ENCODE data around the gene UBL5.
"Not testable (repeated sequence)": the region's sequence is repeated elsewhere in the genome, so short reads cannot be mapped to it uniquely, and the experiment has no call there.

UBL5 gene

DNA sequence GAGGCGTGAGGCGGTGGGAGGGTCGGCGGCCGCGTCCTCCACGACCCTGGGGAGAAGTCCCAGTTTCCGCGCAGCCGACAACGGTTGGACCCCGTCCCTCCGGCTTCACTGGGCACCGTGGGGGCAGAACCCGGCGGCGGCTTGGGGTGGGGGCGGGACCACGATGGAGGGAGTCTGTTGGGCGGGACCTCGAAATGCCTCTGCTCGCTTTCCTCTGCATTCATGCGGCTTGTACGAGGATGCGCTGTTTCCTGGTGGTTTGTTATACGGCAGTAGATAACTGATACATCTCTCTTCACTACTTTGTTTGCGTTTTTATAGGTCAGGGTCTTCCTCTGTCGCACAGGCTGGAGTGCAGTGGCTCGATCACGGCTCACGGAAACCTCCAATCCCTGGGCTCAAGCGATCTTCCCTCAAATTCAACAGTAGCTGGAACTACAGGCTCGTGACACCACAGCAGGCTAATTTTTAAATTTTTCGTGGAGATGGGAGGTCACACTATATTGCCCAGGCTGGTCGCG, 34.6 kb upstream of the UBL5 start:
- H3K9me3 Mint-ChIP-seq: no peaks in the 10 kb centered on the region
- ATAC-seq (replicated peaks): peak; percentile 28
- H3K4me3 Mint-ChIP-seq: peak overlapping the region; percentile 92 to 95
- H3K27me3 Mint-ChIP-seq: no peaks in the 10 kb centered on the region
- peaks cover 14 to 26% of the 10 kb centered on the region in 2 donors for H3K4me1 Mint-ChIP-seq (ENCODE audit: low read depth in 2 of 2)
- peak overlapping the region; percentile 95 for H3K27ac Mint-ChIP-seq
- peaks cover 17% of the 10 kb centered on the region for H3K36me3 Mint-ChIP-seq (ENCODE audit: insufficient read depth)
- peak in 1 of 3 experiments; percentile 40 for DNase-seq

DNA sequence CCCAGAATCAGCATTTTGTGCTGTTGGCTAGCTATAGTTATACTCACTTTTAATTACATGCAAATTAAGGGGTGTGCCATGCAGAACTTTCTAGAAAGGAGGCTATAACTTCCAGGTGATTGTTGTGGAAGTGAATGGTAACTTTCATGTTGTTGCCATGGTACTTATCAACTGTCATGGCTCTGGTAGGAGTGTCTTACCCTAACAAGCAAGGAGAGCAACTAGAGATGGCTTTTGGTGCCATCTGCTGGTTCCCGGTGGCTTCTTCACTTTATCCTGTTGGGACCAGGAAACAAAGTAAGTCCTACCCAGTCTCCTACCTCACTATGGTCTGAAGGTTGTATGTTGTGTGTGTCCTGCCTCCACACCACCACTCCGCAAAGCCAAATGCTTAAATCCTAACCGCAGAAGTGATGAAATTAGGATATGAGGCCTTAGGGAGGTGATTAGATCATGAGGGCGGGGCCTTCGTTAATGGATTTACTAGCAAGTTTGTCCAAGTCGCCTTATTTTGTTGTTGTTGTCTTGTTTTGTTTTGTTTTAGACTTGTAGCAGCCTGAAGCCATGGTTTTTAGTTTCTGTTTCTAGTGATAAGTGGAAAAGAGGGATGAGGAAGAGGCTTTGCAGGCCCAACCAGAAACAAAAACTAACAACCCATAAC, 31.5 kb upstream of the UBL5 start:
- DNase-seq: peak; percentile 82 to 87 (median 82)
- H3K9me3 Mint-ChIP-seq: no peaks in the 10 kb centered on the region
- H3K27me3 Mint-ChIP-seq: no peaks in the 10 kb centered on the region
- peaks cover 15% of the 10 kb centered on the region for H3K36me3 Mint-ChIP-seq (ENCODE audit: insufficient read depth)
- H3K4me3 Mint-ChIP-seq: no peak overlapping the region
- H3K4me1 Mint-ChIP-seq (ENCODE audit: low read depth in 2 of 2): peaks cover 16 to 33% of the 10 kb centered on the region in 2 donors
- no peak overlapping the region for H3K27ac Mint-ChIP-seq
- peak; percentile 60 for ATAC-seq (replicated peaks)

DNA sequence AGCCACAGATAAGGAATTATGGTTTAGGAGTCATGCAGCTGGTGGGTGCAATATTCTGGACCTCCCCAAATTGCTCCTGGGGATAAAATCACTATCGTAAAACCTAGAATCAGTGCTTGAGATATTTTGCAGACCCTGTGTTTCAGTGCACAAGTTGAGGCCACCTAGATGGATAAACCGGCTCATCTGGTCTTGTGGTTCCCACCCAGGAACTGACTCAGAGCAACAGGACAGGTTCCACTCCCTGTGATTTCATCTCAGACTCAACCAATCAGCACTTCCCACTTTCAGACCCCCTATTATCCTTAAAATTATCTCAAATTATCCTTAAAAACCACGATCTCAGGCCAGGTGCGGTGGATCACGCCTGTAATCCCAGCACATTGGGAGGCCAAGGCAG, 29.8 kb upstream of the UBL5 start:
- DNase-seq (no peak), ATAC-seq (replicated peaks) (no peak)
- no peaks in the 10 kb centered on the region for H3K27me3 Mint-ChIP-seq
- no peak overlapping the region for H3K27ac Mint-ChIP-seq
- H3K9me3 Mint-ChIP-seq: no peaks in the 10 kb centered on the region
- H3K4me3 Mint-ChIP-seq: no peak overlapping the region
- peaks cover 13 to 24% of the 10 kb centered on the region in 2 donors for H3K4me1 Mint-ChIP-seq (ENCODE audit: low read depth in 2 of 2)
- H3K36me3 Mint-ChIP-seq (ENCODE audit: insufficient read depth): peaks cover 7% of the 10 kb centered on the region

DNA sequence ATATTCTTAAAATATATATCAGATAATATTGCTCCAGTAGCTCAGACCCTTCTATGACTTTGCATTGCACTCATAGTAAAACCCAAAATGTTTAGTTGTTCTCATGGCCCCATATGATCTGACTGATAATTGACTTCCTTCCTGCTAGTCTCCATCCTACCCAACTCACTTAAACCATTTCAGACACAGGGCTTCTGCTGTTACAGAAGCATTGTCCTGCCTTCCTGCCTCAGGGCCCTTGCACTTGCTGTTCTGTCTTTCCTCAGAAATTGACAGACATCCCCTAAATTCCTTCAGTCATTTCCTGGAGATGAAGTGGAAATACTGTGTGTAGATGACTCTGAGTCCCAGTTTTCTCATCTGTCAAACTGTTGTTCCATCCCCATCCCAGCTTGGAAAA, 28.6 kb upstream of the UBL5 start:
- Mint-ChIP-seq H3K27ac (peak overlapping the region in 1 of 2 donors; percentile 1), H3K4me1 (ENCODE audit: low read depth in 2 of 2) (peaks cover 7 to 18% of the 10 kb centered on the region in 2 donors), H3K9me3 (no peaks in the 10 kb centered on the region), H3K36me3 (ENCODE audit: insufficient read depth) (peaks cover 3% of the 10 kb centered on the region), H3K4me3 (no peak overlapping the region), H3K27me3 (no peaks in the 10 kb centered on the region)
- ATAC-seq (replicated peaks) (no peak), DNase-seq (no peak)

DNA sequence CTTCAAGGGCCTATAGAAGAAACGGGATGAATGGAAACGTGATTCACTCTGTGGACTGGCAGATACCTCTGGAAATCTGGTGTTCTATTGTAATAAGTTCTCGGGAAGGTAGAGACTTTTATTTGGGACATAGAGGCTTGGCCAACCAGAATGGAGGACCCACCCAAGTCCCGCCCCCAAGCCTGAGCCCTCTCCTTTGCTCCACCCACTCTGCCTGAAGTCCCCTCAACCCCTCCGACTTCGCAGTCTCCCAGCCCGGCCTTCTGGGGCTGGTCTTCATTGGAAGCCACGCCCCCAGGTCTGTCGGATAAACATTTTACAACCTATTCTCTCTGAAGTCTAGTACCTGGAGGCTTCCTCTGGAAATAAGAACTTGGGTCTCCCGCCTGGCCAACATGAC, 25.7 kb upstream of the UBL5 start:
- no peaks in the 10 kb centered on the region for H3K27me3 Mint-ChIP-seq
- H3K4me3 Mint-ChIP-seq: no peak overlapping the region
- no peaks in the 10 kb centered on the region for H3K9me3 Mint-ChIP-seq
- no peak overlapping the region for H3K27ac Mint-ChIP-seq
- H3K36me3 Mint-ChIP-seq (ENCODE audit: insufficient read depth): no peaks in the 10 kb centered on the region
- peaks cover 5 to 9% of the 10 kb centered on the region in 2 donors for H3K4me1 Mint-ChIP-seq (ENCODE audit: low read depth in 2 of 2)
- DNase-seq (no peak), ATAC-seq (replicated peaks) (no peak)

DNA sequence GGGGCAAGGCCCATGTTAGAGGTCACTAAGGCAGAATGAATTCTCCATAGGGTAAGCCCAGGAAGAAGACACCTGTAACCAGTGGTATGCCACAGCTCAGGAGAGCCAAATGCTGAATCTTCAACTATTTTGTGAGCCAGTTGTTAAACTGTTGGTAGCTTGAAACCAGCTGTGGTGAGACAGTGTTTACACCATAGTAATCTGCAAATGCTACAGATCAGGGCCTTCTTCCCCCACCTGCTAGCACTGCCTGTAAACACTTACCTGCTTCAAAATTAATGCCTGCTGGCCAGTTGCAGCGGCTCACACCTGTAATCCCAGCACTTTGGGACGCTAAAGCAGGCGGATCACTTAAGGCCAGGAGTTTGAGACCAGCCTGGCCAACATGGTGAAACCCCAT, 20.9 kb upstream of the UBL5 start:
- peaks cover 13% of the 10 kb centered on the region for H3K36me3 Mint-ChIP-seq (ENCODE audit: insufficient read depth)
- H3K27ac Mint-ChIP-seq: peak overlapping the region; percentile 13 to 75
- H3K27me3 Mint-ChIP-seq: no peaks in the 10 kb centered on the region
- DNase-seq (no peak), ATAC-seq (replicated peaks) (no peak)
- H3K4me3 Mint-ChIP-seq: no peak overlapping the region
- peaks cover 12 to 15% of the 10 kb centered on the region in 2 donors for H3K4me1 Mint-ChIP-seq (ENCODE audit: low read depth in 2 of 2)
- no peaks in the 10 kb centered on the region for H3K9me3 Mint-ChIP-seq

DNA sequence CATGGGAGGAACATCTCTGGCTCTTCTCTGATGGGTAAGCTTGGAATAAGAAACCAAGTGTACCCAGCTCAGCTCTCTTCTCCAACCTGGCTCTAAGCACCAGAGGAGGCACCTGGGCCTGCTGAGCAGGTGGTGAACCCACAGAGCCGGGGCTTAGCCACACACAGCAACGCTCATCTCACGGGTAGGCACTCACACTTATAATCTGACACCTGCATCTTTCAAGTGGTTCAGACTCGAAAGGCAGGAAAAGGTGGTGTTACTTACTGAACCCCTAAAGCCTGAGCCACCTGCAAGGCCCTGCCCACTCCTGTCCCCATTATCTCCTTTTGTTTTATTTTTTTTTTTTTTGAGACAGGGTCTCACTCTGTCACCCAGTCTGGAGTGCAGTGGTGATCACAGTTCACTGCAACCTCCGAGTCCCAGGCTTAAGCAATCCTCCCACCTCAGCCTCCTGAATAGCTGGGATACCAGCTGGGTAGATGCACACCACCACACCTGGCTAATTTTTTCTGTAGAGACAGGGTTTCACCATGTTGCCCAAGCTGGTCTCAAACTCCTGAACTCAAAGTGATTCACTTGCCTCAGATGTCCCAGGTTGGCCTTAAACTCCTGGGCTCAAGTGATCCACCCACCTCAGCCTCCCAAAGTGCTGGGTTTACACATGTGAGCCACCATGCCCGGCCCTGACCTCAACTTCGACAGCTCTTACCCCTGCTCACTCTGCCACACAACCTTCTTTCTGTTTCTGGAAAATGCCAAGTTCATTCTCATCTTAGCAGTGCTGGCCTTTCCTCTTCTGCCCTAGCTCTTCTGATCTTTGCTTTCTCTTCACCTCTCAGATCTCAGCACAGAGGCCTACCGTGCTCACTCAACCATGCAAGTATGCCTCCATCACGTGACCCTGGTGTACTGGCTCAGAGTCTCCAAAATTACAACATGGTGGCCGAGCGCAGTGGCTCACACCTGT, 18.6 kb upstream of the UBL5 start:
- DNase-seq (peak in 2 of 3 experiments; percentile 24 to 44), ATAC-seq (replicated peaks) (peak; percentile 96)
- H3K36me3 Mint-ChIP-seq (ENCODE audit: insufficient read depth): peaks cover 31% of the 10 kb centered on the region
- H3K27ac Mint-ChIP-seq: peak overlapping the region; percentile 36 to 72
- H3K27me3 Mint-ChIP-seq: no peaks in the 10 kb centered on the region
- peak overlapping the region; percentile 7 to 46 for H3K4me3 Mint-ChIP-seq
- peaks cover 16 to 18% of the 10 kb centered on the region in 2 donors for H3K4me1 Mint-ChIP-seq (ENCODE audit: low read depth in 2 of 2)
- no peaks in the 10 kb centered on the region for H3K9me3 Mint-ChIP-seq

DNA sequence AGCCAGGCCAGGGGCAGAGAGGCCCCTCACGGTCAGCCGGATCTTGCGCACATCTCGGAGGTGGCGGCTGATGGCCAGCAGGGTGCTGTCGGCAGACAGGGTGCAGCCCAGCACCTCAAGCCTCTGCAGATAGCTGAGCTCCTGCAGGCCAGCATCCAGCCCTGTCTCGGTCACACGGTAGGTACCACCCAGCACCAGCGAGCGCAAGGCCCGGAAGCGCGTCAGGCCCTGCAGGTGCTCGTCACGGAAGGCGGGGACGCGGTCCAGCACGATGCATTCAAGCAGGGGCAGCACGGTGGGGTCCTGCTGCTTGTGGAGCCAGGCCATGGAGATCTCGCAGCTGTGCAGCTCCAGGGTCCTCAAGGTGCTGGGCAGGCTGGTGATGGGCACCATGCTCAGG, 16.6 kb upstream of the UBL5 start:
- H3K36me3 Mint-ChIP-seq (ENCODE audit: insufficient read depth): peaks cover 34% of the 10 kb centered on the region
- H3K27me3 Mint-ChIP-seq: no peaks in the 10 kb centered on the region
- H3K27ac Mint-ChIP-seq: no peak overlapping the region
- no peaks in the 10 kb centered on the region for H3K9me3 Mint-ChIP-seq
- DNase-seq (no peak), ATAC-seq (replicated peaks) (no peak)
- H3K4me1 Mint-ChIP-seq (ENCODE audit: low read depth in 2 of 2): peaks cover 16 to 24% of the 10 kb centered on the region in 2 donors
- no peak overlapping the region for H3K4me3 Mint-ChIP-seq

DNA sequence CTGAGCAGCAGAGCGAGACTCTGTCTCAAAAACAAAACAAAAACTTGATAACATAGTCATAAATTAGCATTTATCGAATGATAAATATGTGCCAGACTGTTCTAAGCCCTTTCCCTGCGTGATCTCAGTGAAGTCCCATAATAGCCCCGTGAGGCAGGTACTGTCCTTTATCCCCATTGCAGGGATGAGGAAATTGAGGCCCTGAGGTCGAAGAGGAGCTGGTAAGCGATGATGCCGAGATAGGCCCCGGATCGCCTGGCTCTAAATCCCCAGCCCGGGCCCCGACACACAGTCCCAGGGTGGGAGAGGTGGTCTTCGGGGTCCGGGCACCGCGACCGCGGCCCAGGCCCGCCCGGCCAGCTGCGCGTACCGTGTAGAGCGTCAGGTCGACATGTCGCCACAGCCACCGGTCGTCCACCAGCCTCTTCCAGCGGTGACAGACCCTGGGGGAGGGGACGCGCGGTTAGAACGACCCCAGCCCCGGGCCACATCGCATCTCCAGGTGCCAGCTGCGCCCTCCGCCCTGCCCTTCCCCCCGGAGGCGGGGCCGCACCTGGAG, 9.5 kb upstream of the UBL5 start:
- Mint-ChIP-seq H3K9me3 (no peaks in the 10 kb centered on the region), H3K27me3 (no peaks in the 10 kb centered on the region), H3K27ac (peak overlapping the region; percentile 81 to 94), H3K4me3 (peak overlapping the region; percentile 89 to 90), H3K36me3 (ENCODE audit: insufficient read depth) (peaks cover 26% of the 10 kb centered on the region), H3K4me1 (ENCODE audit: low read depth in 2 of 2) (peaks cover 22 to 24% of the 10 kb centered on the region in 2 donors)
- no peak for ATAC-seq (replicated peaks)
- DNase-seq: no peak

DNA sequence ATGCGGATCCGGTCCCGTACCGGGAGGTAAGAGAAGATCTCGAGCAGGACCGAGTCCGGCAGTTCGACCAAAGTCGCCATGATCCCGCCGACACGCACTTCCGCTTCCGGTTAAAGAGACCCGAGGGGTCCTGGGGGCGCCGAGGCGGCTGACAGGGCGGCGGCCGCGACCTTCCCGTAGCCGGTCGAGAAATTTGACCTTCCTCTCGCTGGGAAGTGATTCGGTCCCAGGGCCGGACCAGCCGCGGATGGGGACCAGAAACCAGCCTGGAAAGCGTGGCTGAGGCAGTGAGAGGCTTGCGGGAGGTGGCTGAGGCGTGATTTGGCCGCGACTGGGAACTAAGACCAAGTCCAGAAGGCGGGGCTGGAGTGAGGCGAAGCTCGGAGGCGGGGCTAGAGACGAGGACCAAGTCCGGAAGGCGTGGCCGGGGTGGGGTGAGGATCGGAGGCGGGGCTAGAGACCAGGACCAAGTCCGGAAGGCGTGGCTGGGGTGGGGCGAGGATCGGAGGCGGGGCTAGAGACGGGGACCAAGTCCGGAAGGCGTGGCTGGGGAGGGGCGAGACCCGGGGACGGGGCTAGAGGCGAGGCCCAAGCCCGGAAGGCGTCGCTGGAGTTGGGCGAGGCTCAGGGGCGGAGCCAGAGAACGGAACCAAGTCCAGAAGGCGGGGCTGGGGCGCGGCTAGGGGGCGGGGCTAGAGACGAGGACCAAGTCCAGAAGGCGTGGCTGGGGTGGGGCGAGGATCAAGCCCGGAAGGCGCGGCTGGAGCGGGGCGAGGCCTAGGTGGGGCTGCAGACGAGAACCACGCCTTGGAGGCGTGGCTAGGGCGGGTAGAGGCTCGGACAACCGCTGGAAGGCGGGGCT, 8.8 kb upstream of the UBL5 start, which contains the start of gene FBXL12:
Gene FBXL12, minus strand, starts transcription at position 346 of the 862 bp plus-strand sequence. Its CDS starts 266 bp downstream, at position 80.
- no peaks in the 10 kb centered on the region for H3K9me3 Mint-ChIP-seq
- H3K27me3 Mint-ChIP-seq: no peaks in the 10 kb centered on the region
- peak within 1 kb of the TSS; percentile 81 to 94 for H3K27ac Mint-ChIP-seq
- H3K4me1 Mint-ChIP-seq (ENCODE audit: low read depth in 2 of 2): peaks cover 20 to 22% of the 10 kb centered on the region in 2 donors
- H3K36me3 Mint-ChIP-seq (ENCODE audit: insufficient read depth): peaks cover 20% of the 10 kb centered on the region
- ATAC-seq (replicated peaks) (peak; percentile 87), DNase-seq (peak; percentile 100)
- peak within 1 kb of the TSS; percentile 89 to 90 for H3K4me3 Mint-ChIP-seq

DNA sequence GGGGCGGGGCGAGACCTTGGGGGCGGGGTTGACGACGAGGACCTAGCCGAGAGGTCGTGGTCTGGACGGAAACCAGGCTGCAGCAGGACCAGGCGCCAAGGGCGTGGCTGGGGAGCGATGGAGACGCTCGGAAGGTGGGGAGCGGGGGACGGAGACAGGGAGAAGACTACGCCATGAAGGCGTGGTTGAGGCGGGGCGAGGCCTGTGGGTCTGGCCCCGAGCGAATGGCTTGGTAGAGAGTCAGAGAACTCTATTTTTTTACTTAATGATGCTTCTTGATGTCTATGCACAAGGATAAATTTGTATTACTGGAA, 8.2 kb upstream of the UBL5 start:
- H3K27ac Mint-ChIP-seq: peak overlapping the region; percentile 81 to 94
- ATAC-seq (replicated peaks) (no peak), DNase-seq (no peak)
- H3K9me3 Mint-ChIP-seq: no peaks in the 10 kb centered on the region
- H3K4me3 Mint-ChIP-seq: peak overlapping the region; percentile 89 to 90
- peaks cover 18 to 21% of the 10 kb centered on the region in 2 donors for H3K4me1 Mint-ChIP-seq (ENCODE audit: low read depth in 2 of 2)
- no peaks in the 10 kb centered on the region for H3K27me3 Mint-ChIP-seq
- peaks cover 21% of the 10 kb centered on the region for H3K36me3 Mint-ChIP-seq (ENCODE audit: insufficient read depth)

DNA sequence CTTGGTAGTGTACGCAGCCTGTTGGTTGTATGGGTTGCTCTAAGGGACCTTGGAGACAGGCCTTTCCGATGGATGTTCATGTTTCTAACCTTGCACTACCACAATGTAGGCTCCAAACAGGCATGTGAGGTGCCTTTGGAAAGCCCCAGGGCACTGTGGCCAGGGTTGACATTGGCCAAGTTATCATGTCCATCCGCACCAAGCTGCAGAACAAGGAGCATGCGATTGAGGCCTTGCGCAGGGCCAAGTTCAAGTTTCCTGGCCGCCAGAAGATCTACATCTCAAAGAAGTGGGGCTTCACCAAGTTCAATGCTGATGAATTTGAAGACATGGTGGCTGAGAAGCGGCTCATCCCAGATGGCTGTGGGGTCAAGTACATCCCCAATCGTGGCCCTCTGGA, 7.7 kb upstream of the UBL5 start:
- H3K27me3 Mint-ChIP-seq; ATAC-seq (replicated peaks); H3K9me3 Mint-ChIP-seq; DNase-seq: not testable (repeated sequence)
- H3K36me3 Mint-ChIP-seq (ENCODE audit: insufficient read depth): peaks cover 18% of the 10 kb centered on the region
- peaks cover 18 to 19% of the 10 kb centered on the region in 2 donors for H3K4me1 Mint-ChIP-seq (ENCODE audit: low read depth in 2 of 2)
- H3K27ac Mint-ChIP-seq: peak overlapping the region in 1 of 2 donors; percentile 81
- peak overlapping the region; percentile 89 to 90 for H3K4me3 Mint-ChIP-seq

Measured in effector memory CD8-positive, alpha-beta T cell (primary cell).